ENCODE measurements around the gene ASPDH. TPM values are rescaled to one million over a fixed set of nuclear protein-coding genes. Genes with fewer than 3 reads are reported as not detected.
A peak's percentile ranks its signal among the peaks of the same experiment; 100 is the strongest.

ASPDH gene
- total and polyA plus RNA-seq, 2 donors (not counting 1 experiment from before 2014, with no cell fraction given): not detected

GRCh38 chr19:50512999-50513745, 541 bp downstream of the ASPDH start:
- POLR2A ChIA-PET: no interaction called here
- H3K27ac Mint-ChIP-seq: peak overlapping the region; percentile 59
- no peak overlapping the region for H3K4me2 ChIP-seq (replicated peaks; ENCODE audit: low read depth, low read length, poor library complexity, severe bottlenecking)

More at GRCh38 chr19:50512999-50513745, 541 bp downstream of the ASPDH start:
- H2AFZ ChIP-seq (ENCODE audit: insufficient read depth, low read depth, low read length, poor library complexity, severe bottlenecking): no peak overlapping the region
- peaks cover 3% of the 10 kb centered on the region for H3K27me3 Mint-ChIP-seq
- 83% methylated on average over 12 of the region's 12 CpGs for WGBS (ENCODE audit: insufficient coverage)
- ATAC-seq (ENCODE audit: low read depth): no peak
- no peak overlapping the region for H3K9ac ChIP-seq (ENCODE audit: low read length)
- H3K4me3 ChIP-seq (ENCODE audit: control extremely low read depth in 1 of 5, extremely low read depth in 1 of 5, insufficient read depth in 1 of 5, low read depth in 2 of 5, low read length in 4 of 5): no peak overlapping the region
- H3K9me3 Mint-ChIP-seq (ENCODE audit: insufficient read depth): no peaks in the 10 kb centered on the region
- no peak overlapping the region for H3K4me3 Mint-ChIP-seq
- no peaks in the 10 kb centered on the region for H3K36me3 ChIP-seq (replicated peaks in 1 of 2; ENCODE audit: control extremely low read depth in 1 of 2, control insufficient read depth in 1 of 2, extremely low read depth in 1 of 2, insufficient read depth in 2 of 2, low read length in 1 of 2)
- CTCF ChIA-PET: no interaction called here
- intact Hi-C loops (cut with micrococcal nuclease): no loop called here
- DNase-seq: no peak
- TF ChIP-seq EZH2 (IDR thresholded peaks at IDR 0.05; ENCODE audit: borderline replicate concordance, insufficient read depth, low read depth, low read length, poor library complexity, severe bottlenecking) (no peak), CTCF (IDR thresholded peaks at IDR 0.05) (no peak)
- H3K4me1 Mint-ChIP-seq: peaks cover 17% of the 10 kb centered on the region
- H3K9me3 ChIP-seq (ENCODE audit: control extremely low read depth in 1 of 3, control insufficient read depth in 2 of 3, insufficient read depth in 1 of 3, low read length in 2 of 3): peaks cover 0 to 4% (median 0%) of the 10 kb centered on the region in 3 donors
- no peak overlapping the region for H3K27ac ChIP-seq (ENCODE audit: low read length in 2 of 2)
- peaks cover 0 to 25% (median 2%) of the 10 kb centered on the region in 4 experiments for H3K27me3 ChIP-seq (replicated peaks in 1 of 4; ENCODE audit: control extremely low read depth in 1 of 4, control insufficient read depth in 3 of 4, insufficient read depth in 4 of 4, low read length in 3 of 4)
- no peaks in the 10 kb centered on the region for H4K20me1 ChIP-seq (ENCODE audit: control insufficient read depth, insufficient read depth, low read length, poor library complexity, severe bottlenecking)
- peaks cover 14 to 20% of the 10 kb centered on the region in 2 donors for H3K4me1 ChIP-seq (ENCODE audit: control insufficient read depth in 2 of 2, insufficient read depth in 2 of 2, low read length in 2 of 2)
- H3K79me2 ChIP-seq (ENCODE audit: control insufficient read depth, insufficient read depth, low read length): no peaks in the 10 kb centered on the region
